IMR-90 (cell line): Measurements from ENCODE around the gene CDC42EP5. TPM values are rescaled to one million over a fixed set of nuclear protein-coding genes. Genes with fewer than 3 reads are reported as not detected.

ENCODE experiments used
- ATAC-seq: fragments of 200-7000 bp; cut with Tn5 transposase; 2 replicates; pipeline ENCODE4 v1.9.1; 2020; ENCODE audit warnings: low read depth, mild to moderate bottlenecking, moderate library complexity
- BruUV-seq: library from RNA; stranded (reverse); fragments of 400-500 nt; replicated peaks from 2 replicates; lab custom pipeline; 2021; lab: Mats Ljungman, UMichigan
- CTCF ChIA-PET: fragments of 300-600 bp; formaldehyde crosslinking; extraction: SDS; loops from one replicate; lab custom pipeline; 2021; ENCODE audit warnings: antibody characterized with exemption; lab: Yijun Ruan, JAX
- POLR2A ChIA-PET: fragments of 300-600 bp; sonication (Branson Sonifier 250); formaldehyde crosslinking; loops from one replicate; lab custom pipeline; 2022; ENCODE audit warnings: antibody characterized with exemption; ENCODE audit not compliant: unreplicated experiment; lab: Charles Lee
- DNase-seq: peaks from one replicate; pipeline ENCODE4 v3.0.0; 2013
- H2AFZ ChIP-seq: replicated peaks from 2 replicates; pipeline ENCODE3; 2013; ENCODE audit warnings: low read length, mild to moderate bottlenecking; ENCODE audit not compliant: poor library complexity
- H2AK5ac ChIP-seq: 2 replicates; pipeline ENCODE4 v1.6.1; 2013; ENCODE audit warnings: low read depth, low read length, inconsistent platforms
- H2AK9ac ChIP-seq: replicated peaks from 2 replicates; pipeline ENCODE3; 2013; ENCODE audit warnings: mild to moderate bottlenecking, low read depth, low read length, moderate library complexity; ENCODE audit not compliant: poor library complexity
- H2BK120ac ChIP-seq: 2 replicates; pipeline ENCODE4 v1.6.1; 2013; ENCODE audit warnings: low read depth, low read length, inconsistent platforms
- H2BK15ac ChIP-seq: 3 replicates; pipeline ENCODE4 v1.6.1; 2013; ENCODE audit warnings: low read depth, low read length, inconsistent platforms
- H2BK20ac ChIP-seq: 2 replicates; pipeline ENCODE4 v1.6.1; 2013; ENCODE audit warnings: low read depth, mild to moderate bottlenecking, inconsistent platforms, low read length, moderate library complexity
- H2BK5ac ChIP-seq: 2 replicates; pipeline ENCODE4 v1.6.1; 2013; ENCODE audit warnings: mild to moderate bottlenecking, low read depth, low read length, inconsistent platforms; ENCODE audit not compliant: poor library complexity, severe bottlenecking
- H3K14ac ChIP-seq: replicated peaks from 2 replicates; pipeline ENCODE4 v1.6.1; 2013; ENCODE audit warnings: low read depth, low read length, inconsistent platforms
- H3K18ac ChIP-seq: 2 replicates; pipeline ENCODE4 v1.6.1; 2013; ENCODE audit warnings: low read depth, low read length, control low read depth
- H3K23ac ChIP-seq: 2 replicates; pipeline ENCODE4 v1.6.1; 2013; ENCODE audit warnings: low read depth, low read length, inconsistent platforms
- H3K27ac ChIP-seq: 2 replicates; pipeline ENCODE4 v1.5.1; 2013; ENCODE audit warnings: mild to moderate bottlenecking, control low read depth, low read length; ENCODE audit not compliant: insufficient read depth
- H3K27me3 ChIP-seq: 2 replicates; pipeline ENCODE4 v1.6.1; 2013; ENCODE audit warnings: low read length; ENCODE audit not compliant: control insufficient read depth, insufficient read depth
- H3K36me3 ChIP-seq: 2 replicates; pipeline ENCODE4 v1.6.1; 2013; ENCODE audit warnings: low read length, mixed read lengths; ENCODE audit not compliant: control insufficient read depth, insufficient read depth
- H3K4ac ChIP-seq: 2 replicates; pipeline ENCODE4 v1.6.1; 2013; ENCODE audit warnings: low read depth, low read length, inconsistent platforms
- H3K4me1 ChIP-seq: 2 replicates; pipeline ENCODE4 v1.6.1; 2013; ENCODE audit warnings: low read length, mixed read lengths; ENCODE audit not compliant: control insufficient read depth, insufficient read depth
- H3K4me2 ChIP-seq: 2 replicates; pipeline ENCODE4 v1.6.1; 2013; ENCODE audit warnings: low read depth, mild to moderate bottlenecking, control low read depth, low read length, moderate library complexity
- H3K4me3 ChIP-seq: 2 replicates; pipeline ENCODE4 v1.5.1; 2013; ENCODE audit warnings: low read depth, mild to moderate bottlenecking, control low read depth, low read length, moderate library complexity; ENCODE audit not compliant: insufficient read depth
- H3K56ac ChIP-seq: 2 replicates; pipeline ENCODE4 v1.6.1; 2013; ENCODE audit warnings: low read length, inconsistent platforms; ENCODE audit not compliant: insufficient read depth; ENCODE audit errors: extremely low read depth
- H3K79me1 ChIP-seq, 2 experiments: 2 replicates each; pipeline ENCODE4 v1.6.1; 2013; ENCODE audit warnings: low read length in 2 of 2, inconsistent platforms in 1 of 2, low read depth in 1 of 2
- H3K9ac ChIP-seq: 2 replicates; pipeline ENCODE4 v1.6.1; 2013; ENCODE audit warnings: low read depth, low read length, control low read depth
- H3K9me1 ChIP-seq: 2 replicates; pipeline ENCODE4 v1.6.1; 2013; ENCODE audit warnings: low read length, inconsistent platforms; ENCODE audit not compliant: insufficient read depth
- H3K9me3 ChIP-seq: 2 replicates; pipeline ENCODE4 v1.6.1; 2013; ENCODE audit warnings: low read length; ENCODE audit not compliant: control insufficient read depth, insufficient read depth
- H4K20me1 ChIP-seq: 2 replicates; pipeline ENCODE4 v1.6.1; 2013; ENCODE audit warnings: low read length, inconsistent platforms; ENCODE audit not compliant: insufficient read depth
- H4K5ac ChIP-seq: 2 replicates; pipeline ENCODE4 v1.6.1; 2013; ENCODE audit warnings: mild to moderate bottlenecking, low read depth, low read length, control low read depth
- H4K8ac ChIP-seq, 2 experiments: 2 replicates each; pipeline ENCODE4 v1.6.1; 2013; ENCODE audit warnings: low read depth in 2 of 2, low read length in 2 of 2, control low read depth in 1 of 2, inconsistent platforms in 1 of 2
- H4K91ac ChIP-seq: 2 replicates; pipeline ENCODE4 v1.6.1; 2013; ENCODE audit warnings: low read depth, low read length, inconsistent platforms; ENCODE audit not compliant: insufficient read depth
- BHLHE40 ChIP-seq: fragments of 150-350 bp; IDR thresholded peaks from 2 replicates; pipeline ENCODE4 v1.6.1; 2016; ENCODE audit warnings: mild to moderate bottlenecking, low read depth, low read length
- CEBPB ChIP-seq: IDR thresholded peaks from 2 replicates; pipeline ENCODE4 v1.6.1; 2012; ENCODE audit warnings: low read depth, low read length, improper control_type of control experiment
- CHD1 ChIP-seq: IDR thresholded peaks from 2 replicates; pipeline ENCODE4 v1.6.1; 2012; ENCODE audit warnings: low read depth, low read length, improper control_type of control experiment
- ELK1 ChIP-seq: fragments of 150-350 bp; IDR thresholded peaks from 2 replicates; pipeline ENCODE4 v1.6.1; 2016; ENCODE audit warnings: low read depth, mild to moderate bottlenecking, low read length, moderate library complexity, borderline replicate concordance
- FOS ChIP-seq: fragments of 150-350 bp; IDR thresholded peaks from 2 replicates; pipeline ENCODE4 v1.6.1; 2016; ENCODE audit warnings: low read depth, low read length
- MAFK ChIP-seq: IDR thresholded peaks from 2 replicates; pipeline ENCODE4 v1.6.1; 2012; ENCODE audit warnings: low read depth, low read length, improper control_type of control experiment
- MAZ ChIP-seq: IDR thresholded peaks from 2 replicates; pipeline ENCODE4 v1.6.1; 2012; ENCODE audit warnings: low read depth, mild to moderate bottlenecking, low read length, improper control_type of control experiment, moderate library complexity, borderline replicate concordance
- MXI1 ChIP-seq: IDR thresholded peaks from 2 replicates; pipeline ENCODE4 v1.6.1; 2012; ENCODE audit warnings: low read depth, mild to moderate bottlenecking, low read length, moderate library complexity, borderline replicate concordance
- NFE2L2 ChIP-seq: fragments of 150-350 bp; IDR thresholded peaks from 2 replicates; pipeline ENCODE4 v1.6.1; 2016; ENCODE audit warnings: low read depth, mild to moderate bottlenecking, low read length
- POLR2A ChIP-seq: IDR thresholded peaks from 2 replicates; pipeline ENCODE4 v1.6.1; 2012; ENCODE audit warnings: mild to moderate bottlenecking, low read depth, low read length
- RAD21 ChIP-seq: IDR thresholded peaks from 2 replicates; pipeline ENCODE4 v1.6.1; 2012; ENCODE audit warnings: low read length, improper control_type of control experiment
- RCOR1 ChIP-seq: IDR thresholded peaks from 2 replicates; pipeline ENCODE4 v1.6.1; 2012; ENCODE audit warnings: mild to moderate bottlenecking, low read length, improper control_type of control experiment; ENCODE audit not compliant: insufficient replicate concordance
- RFX5 ChIP-seq: IDR thresholded peaks from 2 replicates; pipeline ENCODE4 v1.8.0; 2012; ENCODE audit warnings: low read depth, mild to moderate bottlenecking, low read length, moderate library complexity
- SMC3 ChIP-seq: fragments of 150-350 bp; IDR thresholded peaks from 2 replicates; pipeline ENCODE4 v1.6.1; 2016; ENCODE audit warnings: low read depth, mild to moderate bottlenecking, antibody characterized with exemption, low read length, moderate library complexity
- WGBS, 2 experiments: methylation state at CpG; one replicate each; pipeline versions ENCODE4 v1.1.5 to v1.1.7; 2013; ENCODE audit warnings: missing lambda C conversion rate in 2 of 2; ENCODE audit not compliant: insufficient read length in 1 of 2; ENCODE audit errors: extremely low coverage in 2 of 2; 5-methylcytosine and 5-hydroxymethylcytosine counted together
- dilution Hi-C: fragments of 300-500 bp; cut with HindIII; formaldehyde crosslinking; loops from one replicate; pipeline ENCODE4 v1.14.3; 2018; ENCODE audit warnings: low sequenced_read_pairs; ENCODE audit not compliant: unreplicated experiment
- in situ Hi-C: fragments of 300-500 bp; cut with MboI; formaldehyde crosslinking; loops from 3 replicates; pipeline ENCODE4 v1.14.3; 2019; ENCODE audit warnings: low sequenced_read_pairs, inconsistent platforms, mixed read lengths
- intact Hi-C: fragments of 100-400 bp; cut with micrococcal nuclease; formaldehyde crosslinking; loops from 2 replicates; pipeline ENCODE4 v1.10.0; 2022
- polyA plus RNA-seq, 3 experiments: library from polyadenylated mRNA; depleted of rRNA; stranded (reverse); fragments of >200 nt; gene quantifications; 2 replicates each; pipeline ENCODE4 v1.2.3, GENCODE V29; 2012; ENCODE audit warnings: low replicate concordance in 1 of 3
- total RNA-seq: library from RNA; depleted of rRNA; stranded (reverse); fragments of >200 nt; gene quantifications from 2 replicates; pipeline ENCODE4 v1.2.3, GENCODE V29; 2012
- TF ChIP-seq, protein P1 (sequence below): conservative IDR thresholded peaks from 2 replicates; pipeline ENCODE4 v1.5.1; 2012; ENCODE audit warnings: mild to moderate bottlenecking, low read depth, low read length, improper control_type of control experiment

The CDC42EP5 gene
- total and polyA plus RNA-seq, 2 of the 4 experiments (the other 2 are of a cell fraction) = 7.2 to 25.3 TPM

GRCh38 chr19:54427586-54427985 is 45.5 kb downstream of the CDC42EP5 start:
- dilution Hi-C loops = no loop called here
- no peak for DNase-seq
- intact Hi-C loops = no loop called here
- no peaks in the 10 kb centered on the region; the same call in 1 of the 2 replicates for H4K20me1 ChIP-seq
- no CpG with 5 or more reads among the region's 11 CpGs for WGBS, 2 experiments
- H3K4ac ChIP-seq = no peak overlapping the region
- no peak overlapping the region for H2BK20ac ChIP-seq
- BruUV-seq = no TSS peak
- H4K8ac ChIP-seq = no peak overlapping the region
- no peak overlapping the region for H4K91ac ChIP-seq
- H2BK5ac ChIP-seq = no peak overlapping the region
- in situ Hi-C loops = no loop called here
- no peak overlapping the region for H2AK5ac ChIP-seq
- H3K9me3 ChIP-seq = no peaks in the 10 kb centered on the region
- no peaks in the 10 kb centered on the region for H3K36me3 ChIP-seq
- H3K27me3 ChIP-seq = peaks cover 11% of the 10 kb centered on the region; the same call in 1 of the 2 replicates
- no peak overlapping the region for H2BK15ac ChIP-seq
- no peaks in the 10 kb centered on the region for H3K79me1 ChIP-seq
- H3K27ac ChIP-seq = no peak overlapping the region
- no peak overlapping the region for H3K18ac ChIP-seq
- H3K4me1 ChIP-seq = 0 out of 2 replicates have a peak, but pooled peaks cover 2% of the 10 kb centered on the region
- H3K56ac ChIP-seq = no peak overlapping the region
- H3K4me2 ChIP-seq = no peak overlapping the region
- no peak overlapping the region for H3K14ac ChIP-seq
- no peak overlapping the region for H4K5ac ChIP-seq
- H3K23ac ChIP-seq = no peak overlapping the region
- H3K9me1 ChIP-seq = no peaks in the 10 kb centered on the region
- CTCF ChIA-PET = no interaction called here
- ATAC-seq = no peak
- no peak overlapping the region for H3K4me3 ChIP-seq
- no peak overlapping the region for H2BK120ac ChIP-seq
- H2AFZ ChIP-seq = no peak overlapping the region
- H3K9ac ChIP-seq = no peak overlapping the region
- TF ChIP-seq ELK1 (no peak), POLR2A (no peak), RAD21 (no peak), SMC3 (no peak), RCOR1 (no peak), NFE2L2 (no peak), FOS (no peak), CEBPB (no peak), CHD1 (no peak), MAZ (no peak), MXI1 (no peak), BHLHE40 (no peak), RFX5 (no peak), MAFK (no peak)
- TF ChIP-seq, protein P1, sequence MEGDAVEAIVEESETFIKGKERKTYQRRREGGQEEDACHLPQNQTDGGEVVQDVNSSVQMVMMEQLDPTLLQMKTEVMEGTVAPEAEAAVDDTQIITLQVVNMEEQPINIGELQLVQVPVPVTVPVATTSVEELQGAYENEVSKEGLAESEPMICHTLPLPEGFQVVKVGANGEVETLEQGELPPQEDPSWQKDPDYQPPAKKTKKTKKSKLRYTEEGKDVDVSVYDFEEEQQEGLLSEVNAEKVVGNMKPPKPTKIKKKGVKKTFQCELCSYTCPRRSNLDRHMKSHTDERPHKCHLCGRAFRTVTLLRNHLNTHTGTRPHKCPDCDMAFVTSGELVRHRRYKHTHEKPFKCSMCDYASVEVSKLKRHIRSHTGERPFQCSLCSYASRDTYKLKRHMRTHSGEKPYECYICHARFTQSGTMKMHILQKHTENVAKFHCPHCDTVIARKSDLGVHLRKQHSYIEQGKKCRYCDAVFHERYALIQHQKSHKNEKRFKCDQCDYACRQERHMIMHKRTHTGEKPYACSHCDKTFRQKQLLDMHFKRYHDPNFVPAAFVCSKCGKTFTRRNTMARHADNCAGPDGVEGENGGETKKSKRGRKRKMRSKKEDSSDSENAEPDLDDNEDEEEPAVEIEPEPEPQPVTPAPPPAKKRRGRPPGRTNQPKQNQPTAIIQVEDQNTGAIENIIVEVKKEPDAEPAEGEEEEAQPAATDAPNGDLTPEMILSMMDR = no peak
- H2AK9ac ChIP-seq = no peak overlapping the region
- POLR2A ChIA-PET = no interaction called here
